Stimulated activated memory B cell treated with anti-CD40 and anti-IgM and Interleukin-4, amounts not matched to agents 10 μg/mL and 1 μg/mL and 100 μg/mL, for 72 hours (primary cell): ENCODE measurements around the gene TLE4.

Experiments used
- ATAC-seq: fragments of 150-1000 bp; cut with Tn5 transposase; 2 replicates; pipeline ENCODE4 v1.10.0; 2021
- H3K27ac Mint-ChIP-seq: one replicate; pipeline ENCODE4 v1.8.0; 2022; ENCODE audit warnings: mild to moderate bottlenecking, mixed read lengths
- H3K27me3 Mint-ChIP-seq: one replicate; pipeline ENCODE4 v1.8.0; 2022; ENCODE audit warnings: mixed read lengths
- H3K36me3 Mint-ChIP-seq: one replicate; pipeline ENCODE4 v1.8.0; 2022; ENCODE audit warnings: mixed read lengths
- H3K4me1 Mint-ChIP-seq: one replicate; pipeline ENCODE4 v1.8.0; 2022; ENCODE audit warnings: mixed read lengths
- H3K4me3 Mint-ChIP-seq: one replicate; pipeline ENCODE4 v1.8.0; 2022; ENCODE audit warnings: mild to moderate bottlenecking, moderate library complexity, mixed read lengths
- H3K9me3 Mint-ChIP-seq: one replicate; pipeline ENCODE4 v1.8.0; 2022; ENCODE audit warnings: mixed read lengths

Gene TLE4

GRCh38 chr9:79670269-79670961, 98.7 kb downstream of the TLE4 start:
- H3K9me3 Mint-ChIP-seq, result no peaks in the 10 kb centered on the region
- peak overlapping the region; percentile 25 for H3K27ac Mint-ChIP-seq
- H3K4me1 Mint-ChIP-seq, result peaks cover 47% of the 10 kb centered on the region
- ATAC-seq, result no peak
- H3K36me3 Mint-ChIP-seq, result peaks cover 70% of the 10 kb centered on the region
- H3K4me3 Mint-ChIP-seq, result no peak overlapping the region
- no peaks in the 10 kb centered on the region for H3K27me3 Mint-ChIP-seq

GRCh38 chr9:79671558-79671957, 99.8 kb downstream of the TLE4 start:
- ATAC-seq, result no peak
- Mint-ChIP-seq H3K36me3 (peaks cover 64% of the 10 kb centered on the region), H3K4me1 (peaks cover 47% of the 10 kb centered on the region), H3K27me3 (no peaks in the 10 kb centered on the region), H3K27ac (no peak overlapping the region), H3K4me3 (no peak overlapping the region), H3K9me3 (no peaks in the 10 kb centered on the region)

- ATAC-seq, result no peak
- Mint-ChIP-seq H3K9me3 (no peaks in the 10 kb centered on the region), H3K36me3 (peaks cover 60% of the 10 kb centered on the region), H3K27ac (peak overlapping the region; percentile 59), H3K27me3 (no peaks in the 10 kb centered on the region), H3K4me3 (no peak overlapping the region), H3K4me1 (peaks cover 47% of the 10 kb centered on the region)
Observed at GRCh38 chr9:79672236-79672635, 100.5 kb downstream of the TLE4 start.

GRCh38 chr9:79672891-79673290, 101.1 kb downstream of the TLE4 start:
- no peak overlapping the region for H3K4me3 Mint-ChIP-seq
- H3K27me3 Mint-ChIP-seq, result no peaks in the 10 kb centered on the region
- no peaks in the 10 kb centered on the region for H3K9me3 Mint-ChIP-seq
- no peak for ATAC-seq
- H3K27ac Mint-ChIP-seq, result peak overlapping the region; percentile 59
- peaks cover 61% of the 10 kb centered on the region for H3K36me3 Mint-ChIP-seq
- H3K4me1 Mint-ChIP-seq, result peaks cover 46% of the 10 kb centered on the region

GRCh38 chr9:79673614-79674013, 101.8 kb downstream of the TLE4 start:
- H3K4me1 Mint-ChIP-seq, result peaks cover 41% of the 10 kb centered on the region
- ATAC-seq, result peak; percentile 20
- H3K9me3 Mint-ChIP-seq, result no peaks in the 10 kb centered on the region
- no peak overlapping the region for H3K4me3 Mint-ChIP-seq
- peak overlapping the region; percentile 60 for H3K27ac Mint-ChIP-seq
- no peaks in the 10 kb centered on the region for H3K27me3 Mint-ChIP-seq
- peaks cover 56% of the 10 kb centered on the region for H3K36me3 Mint-ChIP-seq

- no peak overlapping the region for H3K4me3 Mint-ChIP-seq
- peaks cover 56% of the 10 kb centered on the region for H3K36me3 Mint-ChIP-seq
- H3K4me1 Mint-ChIP-seq, result peaks cover 38% of the 10 kb centered on the region
- H3K27me3 Mint-ChIP-seq, result no peaks in the 10 kb centered on the region
- peak overlapping the region; percentile 60 for H3K27ac Mint-ChIP-seq
- H3K9me3 Mint-ChIP-seq, result no peaks in the 10 kb centered on the region
- ATAC-seq, result no peak
Observed at GRCh38 chr9:79674052-79674777, 102.5 kb downstream of the TLE4 start.

GRCh38 chr9:79681576-79681975, 109.8 kb downstream of the TLE4 start:
- no peak overlapping the region for H3K4me3 Mint-ChIP-seq
- H3K27ac Mint-ChIP-seq, result no peak overlapping the region
- peaks cover 10% of the 10 kb centered on the region for H3K4me1 Mint-ChIP-seq
- H3K27me3 Mint-ChIP-seq, result no peaks in the 10 kb centered on the region
- no peak for ATAC-seq
- H3K9me3 Mint-ChIP-seq, result no peaks in the 10 kb centered on the region
- H3K36me3 Mint-ChIP-seq, result peaks cover 16% of the 10 kb centered on the region

GRCh38 chr9:79682076-79682736, 110.4 kb downstream of the TLE4 start:
- Mint-ChIP-seq H3K36me3 (peaks cover 21% of the 10 kb centered on the region), H3K4me3 (no peak overlapping the region), H3K4me1 (peaks cover 16% of the 10 kb centered on the region), H3K9me3 (peaks cover 2% of the 10 kb centered on the region), H3K27me3 (no peaks in the 10 kb centered on the region), H3K27ac (no peak overlapping the region)
- ATAC-seq, result no peak

- Mint-ChIP-seq H3K9me3 (peaks cover 2% of the 10 kb centered on the region), H3K4me3 (no peak overlapping the region), H3K27me3 (no peaks in the 10 kb centered on the region), H3K4me1 (peaks cover 21% of the 10 kb centered on the region), H3K36me3 (peaks cover 16% of the 10 kb centered on the region), H3K27ac (no peak overlapping the region)
- ATAC-seq, result no peak
Observed at GRCh38 chr9:79684059-79684458, 112.3 kb downstream of the TLE4 start.

- no peak overlapping the region for H3K4me3 Mint-ChIP-seq
- no peaks in the 10 kb centered on the region for H3K27me3 Mint-ChIP-seq
- no peak for ATAC-seq
- H3K36me3 Mint-ChIP-seq, result peaks cover 18% of the 10 kb centered on the region
- H3K4me1 Mint-ChIP-seq, result peaks cover 23% of the 10 kb centered on the region
- H3K9me3 Mint-ChIP-seq, result peaks cover 2% of the 10 kb centered on the region
- H3K27ac Mint-ChIP-seq, result no peak overlapping the region
Observed at GRCh38 chr9:79684711-79685575, 113.2 kb downstream of the TLE4 start.

GRCh38 chr9:79685577-79685976, 113.8 kb downstream of the TLE4 start:
- no peak overlapping the region for H3K4me3 Mint-ChIP-seq
- ATAC-seq, result no peak
- H3K27ac Mint-ChIP-seq, result no peak overlapping the region
- peaks cover 2% of the 10 kb centered on the region for H3K9me3 Mint-ChIP-seq
- peaks cover 21% of the 10 kb centered on the region for H3K36me3 Mint-ChIP-seq
- no peaks in the 10 kb centered on the region for H3K27me3 Mint-ChIP-seq
- H3K4me1 Mint-ChIP-seq, result peaks cover 26% of the 10 kb centered on the region

GRCh38 chr9:79686381-79687130, 114.8 kb downstream of the TLE4 start:
- Mint-ChIP-seq H3K27ac (no peak overlapping the region), H3K4me3 (no peak overlapping the region), H3K9me3 (peaks cover 2% of the 10 kb centered on the region), H3K4me1 (peaks cover 22% of the 10 kb centered on the region), H3K27me3 (no peaks in the 10 kb centered on the region), H3K36me3 (peaks cover 30% of the 10 kb centered on the region)
- no peak for ATAC-seq

GRCh38 chr9:79687131-79687447, 115.3 kb downstream of the TLE4 start:
- no peak overlapping the region for H3K27ac Mint-ChIP-seq
- ATAC-seq, result no peak
- peaks cover 36% of the 10 kb centered on the region for H3K36me3 Mint-ChIP-seq
- H3K4me3 Mint-ChIP-seq, result no peak overlapping the region
- peaks cover 21% of the 10 kb centered on the region for H3K4me1 Mint-ChIP-seq
- H3K9me3 Mint-ChIP-seq, result peaks cover 2% of the 10 kb centered on the region
- H3K27me3 Mint-ChIP-seq, result no peaks in the 10 kb centered on the region

- ATAC-seq, result no peak
- no peaks in the 10 kb centered on the region for H3K27me3 Mint-ChIP-seq
- no peak overlapping the region for H3K4me3 Mint-ChIP-seq
- H3K9me3 Mint-ChIP-seq, result peaks cover 2% of the 10 kb centered on the region
- H3K4me1 Mint-ChIP-seq, result peaks cover 21% of the 10 kb centered on the region
- H3K27ac Mint-ChIP-seq, result no peak overlapping the region
- peaks cover 41% of the 10 kb centered on the region for H3K36me3 Mint-ChIP-seq
Observed at GRCh38 chr9:79688363-79688762, 116.6 kb downstream of the TLE4 start.
